Measurements from ENCODE around the gene KDM5D. TPM values are rescaled to one million over a fixed set of nuclear protein-coding genes. Genes with fewer than 3 reads are reported as not detected.

The KDM5D gene
- total RNA-seq, 1 experiment from 2014 or later: 11.9 TPM

- no peaks in the 10 kb centered on the region for H3K9me3 ChIP-seq (ENCODE audit: control insufficient read depth in 1 of 2, insufficient read depth in 1 of 2, low read depth in 1 of 2, low read length in 2 of 2)
- no peak overlapping the region for H3K4me2 ChIP-seq (ENCODE audit: low read length)
- H3K4me3 ChIP-seq (replicated peaks in 1 of 2; ENCODE audit: low read depth in 1 of 2, low read length in 2 of 2): no peak overlapping the region
- no peaks in the 10 kb centered on the region for H3K4me1 ChIP-seq (ENCODE audit: control insufficient read depth in 1 of 2, insufficient read depth in 2 of 2, low read length in 2 of 2)
- ChIA-PET CTCF (no interaction called here), RAD21 (ENCODE audit: low non-redundant PET in 1 of 2, low total read pairs in 2 of 2, uncharacterized antibody in 2 of 2, unreplicated experiment in 2 of 2) (no interaction called here), POLR2A (no interaction called here)
- no peaks in the 10 kb centered on the region for H3K9me2 ChIP-seq (ENCODE audit: insufficient read depth)
- no peak for DNase-seq (ENCODE audit: low read depth, low spot score)
- H3K79me2 ChIP-seq (ENCODE audit: insufficient read depth, low read length): no peaks in the 10 kb centered on the region
- H3K9ac ChIP-seq (ENCODE audit: low read length): no peak overlapping the region
- H4K20me1 ChIP-seq (ENCODE audit: insufficient read depth): no peaks in the 10 kb centered on the region
- intact Hi-C loops (cut with micrococcal nuclease): no loop called here
- H3K36me3 ChIP-seq (ENCODE audit: control insufficient read depth in 1 of 2, insufficient read depth in 2 of 2, low read length in 2 of 2): no peaks in the 10 kb centered on the region
- no peak overlapping the region for H3K27ac ChIP-seq (ENCODE audit: low read depth, low read length)
- BruUV-seq (replicated peaks): no TSS peak
- TF ChIP-seq ZNF274 (IDR thresholded peaks at IDR 0.05; ENCODE audit: low read depth, low read length) (no peak), JUND (IDR thresholded peaks at IDR 0.05) (no peak), EZH2 (IDR thresholded peaks at IDR 0.05) (no peak), RAD21 (IDR thresholded peaks at IDR 0.05; ENCODE audit: low read depth) (no peak), YY1 (IDR thresholded peaks at IDR 0.05; ENCODE audit: extremely low read depth, insufficient replicate concordance, low read depth, low read length) (no peak), ZFX (IDR thresholded peaks at IDR 0.05) (no peak), CTCF (IDR thresholded peaks at IDR 0.05 in 2 of 3, conservative IDR thresholded peaks at IDR 0.05 in 1 of 3; ENCODE audit: borderline replicate concordance in 1 of 3, insufficient read depth in 1 of 3, low read depth in 2 of 3, low read length in 2 of 3) (no peak), SRF (IDR thresholded peaks at IDR 0.05; ENCODE audit: low read depth) (no peak), TCF7L2 (IDR thresholded peaks at IDR 0.05; ENCODE audit: borderline replicate concordance, extremely low read depth, insufficient read depth, insufficient read length) (no peak), SP1 (IDR thresholded peaks at IDR 0.05; ENCODE audit: low read depth) (no peak), FOSL1 (IDR thresholded peaks at IDR 0.05; ENCODE audit: low read depth) (no peak), EZH2phosphoT487 (IDR thresholded peaks at IDR 0.05; ENCODE audit: borderline replicate concordance) (no peak), EGR1 (IDR thresholded peaks at IDR 0.05; ENCODE audit: low read depth) (no peak), MAX (IDR thresholded peaks at IDR 0.05) (no peak)
- TF ChIP-seq, protein P1, sequence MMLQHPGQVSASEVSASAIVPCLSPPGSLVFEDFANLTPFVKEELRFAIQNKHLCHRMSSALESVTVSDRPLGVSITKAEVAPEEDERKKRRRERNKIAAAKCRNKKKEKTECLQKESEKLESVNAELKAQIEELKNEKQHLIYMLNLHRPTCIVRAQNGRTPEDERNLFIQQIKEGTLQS (IDR thresholded peaks at IDR 0.05): no peak
- TF ChIP-seq, protein P2, sequence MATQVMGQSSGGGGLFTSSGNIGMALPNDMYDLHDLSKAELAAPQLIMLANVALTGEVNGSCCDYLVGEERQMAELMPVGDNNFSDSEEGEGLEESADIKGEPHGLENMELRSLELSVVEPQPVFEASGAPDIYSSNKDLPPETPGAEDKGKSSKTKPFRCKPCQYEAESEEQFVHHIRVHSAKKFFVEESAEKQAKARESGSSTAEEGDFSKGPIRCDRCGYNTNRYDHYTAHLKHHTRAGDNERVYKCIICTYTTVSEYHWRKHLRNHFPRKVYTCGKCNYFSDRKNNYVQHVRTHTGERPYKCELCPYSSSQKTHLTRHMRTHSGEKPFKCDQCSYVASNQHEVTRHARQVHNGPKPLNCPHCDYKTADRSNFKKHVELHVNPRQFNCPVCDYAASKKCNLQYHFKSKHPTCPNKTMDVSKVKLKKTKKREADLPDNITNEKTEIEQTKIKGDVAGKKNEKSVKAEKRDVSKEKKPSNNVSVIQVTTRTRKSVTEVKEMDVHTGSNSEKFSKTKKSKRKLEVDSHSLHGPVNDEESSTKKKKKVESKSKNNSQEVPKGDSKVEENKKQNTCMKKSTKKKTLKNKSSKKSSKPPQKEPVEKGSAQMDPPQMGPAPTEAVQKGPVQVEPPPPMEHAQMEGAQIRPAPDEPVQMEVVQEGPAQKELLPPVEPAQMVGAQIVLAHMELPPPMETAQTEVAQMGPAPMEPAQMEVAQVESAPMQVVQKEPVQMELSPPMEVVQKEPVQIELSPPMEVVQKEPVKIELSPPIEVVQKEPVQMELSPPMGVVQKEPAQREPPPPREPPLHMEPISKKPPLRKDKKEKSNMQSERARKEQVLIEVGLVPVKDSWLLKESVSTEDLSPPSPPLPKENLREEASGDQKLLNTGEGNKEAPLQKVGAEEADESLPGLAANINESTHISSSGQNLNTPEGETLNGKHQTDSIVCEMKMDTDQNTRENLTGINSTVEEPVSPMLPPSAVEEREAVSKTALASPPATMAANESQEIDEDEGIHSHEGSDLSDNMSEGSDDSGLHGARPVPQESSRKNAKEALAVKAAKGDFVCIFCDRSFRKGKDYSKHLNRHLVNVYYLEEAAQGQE (IDR thresholded peaks at IDR 0.05; ENCODE audit: low read depth): no peak
- TF ChIP-seq, protein P3, sequence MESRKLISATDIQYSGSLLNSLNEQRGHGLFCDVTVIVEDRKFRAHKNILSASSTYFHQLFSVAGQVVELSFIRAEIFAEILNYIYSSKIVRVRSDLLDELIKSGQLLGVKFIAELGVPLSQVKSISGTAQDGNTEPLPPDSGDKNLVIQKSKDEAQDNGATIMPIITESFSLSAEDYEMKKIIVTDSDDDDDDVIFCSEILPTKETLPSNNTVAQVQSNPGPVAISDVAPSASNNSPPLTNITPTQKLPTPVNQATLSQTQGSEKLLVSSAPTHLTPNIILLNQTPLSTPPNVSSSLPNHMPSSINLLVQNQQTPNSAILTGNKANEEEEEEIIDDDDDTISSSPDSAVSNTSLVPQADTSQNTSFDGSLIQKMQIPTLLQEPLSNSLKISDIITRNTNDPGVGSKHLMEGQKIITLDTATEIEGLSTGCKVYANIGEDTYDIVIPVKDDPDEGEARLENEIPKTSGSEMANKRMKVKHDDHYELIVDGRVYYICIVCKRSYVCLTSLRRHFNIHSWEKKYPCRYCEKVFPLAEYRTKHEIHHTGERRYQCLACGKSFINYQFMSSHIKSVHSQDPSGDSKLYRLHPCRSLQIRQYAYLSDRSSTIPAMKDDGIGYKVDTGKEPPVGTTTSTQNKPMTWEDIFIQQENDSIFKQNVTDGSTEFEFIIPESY (IDR thresholded peaks at IDR 0.05; ENCODE audit: extremely low read depth, insufficient replicate concordance, low read length): no peak
- H2AFZ ChIP-seq (ENCODE audit: low read depth, low read length, poor library complexity, severe bottlenecking): no peak overlapping the region
- H3K27me3 ChIP-seq (ENCODE audit: insufficient read depth, low read length): no peaks in the 10 kb centered on the region
- no peak for ATAC-seq
These were observed 2.4 kb downstream of the KDM5D start for GRCh38 chrY:19742153-19742552.

All from HCT116 (cell line).